AML-193 (cell line): ENCODE measurements around the gene PDLIM5.
A peak's percentile ranks its signal among the peaks of the same experiment; 100 is the strongest.

Experiments
- DNase-seq, 2 experiments: peaks; one replicate each; lab custom pipeline; 2025; lab: John Stamatoyannopoulos, UW

PDLIM5 gene

GRCh38 chr4:94561249-94562024, 109.7 kb downstream of the PDLIM5 start:
- no peak for DNase-seq

- no peak for DNase-seq
Measured at GRCh38 chr4:94562285-94562684, 110.5 kb downstream of the PDLIM5 start.

DNA sequence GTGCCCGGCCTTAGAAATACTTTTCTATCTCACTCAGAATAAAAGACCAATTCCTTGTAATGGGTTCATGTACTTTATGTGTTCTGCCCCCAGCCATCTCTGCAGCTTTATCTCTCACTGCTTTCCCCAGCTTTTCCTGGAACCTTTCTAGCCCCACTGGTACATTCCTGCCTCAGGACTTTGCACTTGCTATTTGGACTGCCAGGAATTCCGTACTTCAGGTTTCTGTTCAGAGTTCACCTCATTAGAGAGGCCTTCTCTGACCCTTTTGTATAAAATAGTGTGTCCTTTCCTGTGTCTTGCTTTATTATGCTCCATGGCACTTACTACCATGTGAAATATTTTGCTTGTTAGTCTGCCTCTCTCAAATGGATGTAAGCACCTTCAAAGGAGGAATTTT, 112.5 kb downstream of the PDLIM5 start:
- DNase-seq, result no peak

- no peak for DNase-seq
Measured at GRCh38 chr4:94566420-94566819, 114.7 kb downstream of the PDLIM5 start.

GRCh38 chr4:94567811-94568210, 116.1 kb downstream of the PDLIM5 start:
- no peak for DNase-seq

DNA sequence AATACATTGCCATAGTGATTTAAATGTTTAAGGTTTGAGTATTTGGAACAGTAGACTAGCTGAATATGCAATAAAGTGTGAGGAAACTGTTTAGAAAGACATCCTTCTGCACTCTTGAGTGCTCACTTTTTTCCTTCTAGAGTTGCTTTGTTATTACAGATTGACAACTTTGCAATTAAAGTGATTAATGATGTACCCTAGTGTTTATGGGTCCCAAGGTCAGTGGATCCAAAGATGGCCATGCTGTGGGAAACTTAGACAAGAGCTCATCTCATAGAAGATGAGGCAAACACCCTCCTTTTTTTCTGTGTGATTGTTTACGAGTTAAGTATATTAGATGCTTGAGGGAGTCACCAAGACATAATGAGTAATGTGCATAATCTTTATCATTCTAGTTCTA, 118.8 kb downstream of the PDLIM5 start:
- no peak for DNase-seq

DNA sequence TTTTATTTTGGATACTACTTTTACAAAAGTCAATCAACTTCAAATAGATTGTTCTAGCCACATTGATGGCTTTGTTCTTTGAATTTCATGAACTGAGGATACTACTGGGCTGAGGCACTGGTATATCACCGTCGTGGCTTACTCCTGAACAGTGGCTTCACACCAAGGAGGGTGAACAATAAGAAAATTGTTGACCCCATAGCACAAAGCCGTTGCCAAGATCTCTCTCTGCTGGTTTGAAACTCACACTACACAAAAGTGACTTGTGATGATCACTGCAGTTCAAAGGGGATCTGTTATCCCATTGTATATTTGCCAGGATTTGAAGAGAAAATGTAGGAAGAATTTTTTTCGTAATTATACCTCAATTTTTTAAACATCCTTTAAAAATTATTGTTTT, 119.6 kb downstream of the PDLIM5 start:
- DNase-seq, result no peak

- DNase-seq, result peak; percentile 74
Measured at GRCh38 chr4:94571715-94572114, 120.0 kb downstream of the PDLIM5 start.

DNA sequence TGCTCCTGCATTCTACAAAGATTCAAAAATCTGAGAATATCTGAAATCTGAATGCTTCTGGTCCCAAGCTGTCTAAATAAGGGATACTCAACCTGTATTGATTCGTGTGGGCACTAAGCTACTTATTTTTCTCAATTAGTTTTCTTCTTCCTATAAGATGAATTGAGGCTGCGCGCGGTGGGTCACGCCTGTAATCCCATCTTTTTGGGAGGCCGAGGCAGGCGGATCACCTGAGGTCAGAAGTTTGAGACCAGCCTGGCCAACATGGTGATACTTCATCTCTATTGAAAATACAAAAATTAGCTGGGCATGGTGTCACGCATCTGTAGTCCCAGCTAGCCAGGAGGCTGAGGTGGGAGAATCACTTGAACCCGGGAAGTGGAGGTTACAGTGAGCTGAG, 122.3 kb downstream of the PDLIM5 start:
- DNase-seq, result no peak

DNA sequence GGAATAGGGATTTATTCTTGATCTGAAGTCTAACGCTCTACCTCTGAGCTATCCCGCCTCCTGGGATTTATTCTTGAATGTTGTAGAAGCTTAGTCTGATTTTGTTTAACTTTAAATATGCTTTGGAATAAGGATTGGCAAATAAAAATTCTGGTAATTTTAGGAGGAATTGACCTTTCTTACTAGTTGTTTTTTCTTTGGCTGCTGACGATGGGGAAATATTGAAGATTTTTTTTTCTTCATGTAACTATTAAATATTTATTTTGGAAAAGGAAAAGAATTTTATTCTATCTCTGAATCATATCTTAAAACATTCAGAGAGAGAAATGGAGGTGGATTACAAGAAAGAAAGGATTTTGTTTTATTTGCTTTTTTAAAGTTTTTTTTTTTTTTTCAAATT, 122.9 kb downstream of the PDLIM5 start:
- no peak for DNase-seq

GRCh38 chr4:94575652-94576051, 123.9 kb downstream of the PDLIM5 start:
- DNase-seq, result no peak

GRCh38 chr4:94576210-94576609, 124.5 kb downstream of the PDLIM5 start:
- DNase-seq, result peak; percentile 15 to 21

DNA sequence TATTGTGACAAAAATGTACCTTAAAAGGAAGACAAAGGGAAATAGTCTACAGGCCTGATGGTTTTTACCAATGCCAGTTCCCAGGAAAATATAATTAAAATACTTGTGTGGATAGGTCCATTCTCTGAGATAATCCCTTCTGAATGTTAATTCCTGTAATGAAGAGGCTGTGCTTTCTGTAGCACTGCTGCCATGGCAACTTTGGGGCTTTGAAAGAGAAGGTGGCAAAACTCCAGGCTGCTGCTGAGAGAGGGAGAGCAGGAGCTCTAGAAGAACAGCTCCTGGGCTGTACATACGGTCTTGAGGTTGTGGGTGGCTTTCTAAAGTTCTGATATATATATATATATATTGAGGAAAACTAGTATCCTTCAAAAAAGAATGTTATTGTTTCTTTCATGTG, 125.4 kb downstream of the PDLIM5 start:
- no peak for DNase-seq

DNA sequence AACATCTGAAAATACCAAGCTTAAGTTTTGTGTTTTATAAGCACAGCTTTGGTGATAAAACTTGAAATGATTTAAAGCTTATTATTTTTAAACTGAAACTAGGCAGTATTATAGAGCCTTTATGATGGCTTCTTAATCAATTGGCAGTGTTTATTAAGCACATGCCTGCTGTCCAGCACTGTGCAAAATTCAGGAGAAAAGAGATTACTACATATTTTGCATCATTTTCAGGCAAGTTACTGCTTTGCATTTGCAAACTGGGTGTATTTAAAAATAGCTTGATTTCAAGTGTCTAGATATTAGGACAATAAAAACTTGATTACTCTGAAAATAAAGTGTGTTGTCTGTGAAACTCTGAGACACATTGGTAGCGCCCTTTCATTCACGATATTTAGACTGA, 126.5 kb downstream of the PDLIM5 start:
- DNase-seq, result no peak

- no peak for DNase-seq
Measured at GRCh38 chr4:94581766-94582165, 130.0 kb downstream of the PDLIM5 start.

DNA sequence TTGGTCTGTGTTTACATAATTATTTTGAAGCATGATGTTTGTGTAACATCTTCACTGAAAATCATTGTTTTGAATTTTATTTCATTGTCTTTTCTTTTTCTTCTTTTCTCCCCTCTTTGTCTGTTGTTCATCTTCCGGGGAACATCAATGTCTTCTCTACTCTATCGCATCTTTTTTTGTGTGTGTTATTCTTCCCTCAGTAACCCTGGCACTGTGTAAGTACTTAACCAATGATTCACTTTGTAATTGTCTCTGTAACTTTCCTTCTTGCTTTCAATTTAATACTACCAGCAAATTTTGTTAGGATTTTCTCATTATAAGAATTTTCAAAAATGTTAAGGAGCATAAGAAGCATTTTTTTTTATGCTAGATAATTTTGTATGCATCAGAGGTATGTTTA, 130.8 kb downstream of the PDLIM5 start:
- DNase-seq, result no peak

GRCh38 chr4:94583914-94584641, 132.3 kb downstream of the PDLIM5 start:
- DNase-seq, result no peak

DNA sequence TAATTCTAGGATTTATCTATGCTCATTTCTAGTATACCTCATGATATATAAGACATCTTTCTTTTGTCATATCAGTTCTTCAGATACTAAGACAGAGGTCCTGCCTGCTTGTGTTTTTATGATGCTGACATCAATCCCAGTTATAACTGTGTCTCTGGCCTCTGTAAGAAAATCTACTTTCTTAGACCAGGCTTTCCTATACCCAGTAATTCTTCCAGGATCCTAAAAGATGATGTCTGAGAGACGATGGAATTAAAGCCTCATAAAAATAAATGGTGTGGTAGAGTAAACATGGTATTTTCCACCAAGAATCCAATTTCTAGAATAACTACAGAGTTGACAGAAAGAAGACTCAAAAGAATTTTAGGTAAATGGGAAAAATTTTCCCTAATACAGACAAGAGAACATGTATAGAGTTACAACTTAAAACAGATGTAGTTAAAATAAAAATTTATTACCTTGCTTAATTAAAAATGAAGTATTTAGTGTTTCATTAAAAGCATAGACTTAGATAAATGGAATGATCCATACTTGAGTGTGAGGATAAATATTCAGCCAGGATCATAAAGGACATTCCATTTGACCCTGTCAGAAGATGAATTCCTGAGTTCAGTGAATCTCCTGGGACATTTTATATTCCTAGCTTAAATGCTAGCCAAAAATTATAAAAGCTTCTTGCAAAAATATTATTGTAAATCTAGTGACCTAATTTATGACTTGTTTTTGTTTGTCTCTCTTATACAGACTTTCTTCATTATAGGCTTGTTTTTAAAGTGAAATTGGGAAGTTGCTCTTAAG, 137.4 kb downstream of the PDLIM5 start:
- no peak for DNase-seq

- DNase-seq, result no peak
Measured at GRCh38 chr4:94590493-94590892, 138.8 kb downstream of the PDLIM5 start.

DNA sequence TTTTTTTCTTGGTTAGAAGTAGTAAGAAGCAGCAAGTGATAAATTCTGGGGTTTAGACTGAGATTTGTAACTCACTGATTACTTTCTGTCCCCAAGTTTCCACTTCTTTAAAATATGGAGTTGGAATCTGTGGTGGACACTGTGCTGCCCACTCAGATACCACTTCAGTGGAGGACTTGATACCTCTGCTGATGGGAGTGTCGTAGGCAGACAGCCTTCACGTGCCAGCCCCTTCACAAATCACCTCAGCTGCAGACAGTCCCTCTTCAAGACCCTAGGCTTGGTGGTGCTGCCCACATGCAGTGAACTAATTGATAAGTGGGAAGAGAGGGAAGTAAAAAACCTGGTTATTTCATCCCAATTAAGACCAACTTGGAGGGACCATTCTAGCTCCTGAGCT, 139.5 kb downstream of the PDLIM5 start:
- DNase-seq, result no peak

- DNase-seq, result no peak
Measured at GRCh38 chr4:94595013-94595412, 143.3 kb downstream of the PDLIM5 start.

DNA sequence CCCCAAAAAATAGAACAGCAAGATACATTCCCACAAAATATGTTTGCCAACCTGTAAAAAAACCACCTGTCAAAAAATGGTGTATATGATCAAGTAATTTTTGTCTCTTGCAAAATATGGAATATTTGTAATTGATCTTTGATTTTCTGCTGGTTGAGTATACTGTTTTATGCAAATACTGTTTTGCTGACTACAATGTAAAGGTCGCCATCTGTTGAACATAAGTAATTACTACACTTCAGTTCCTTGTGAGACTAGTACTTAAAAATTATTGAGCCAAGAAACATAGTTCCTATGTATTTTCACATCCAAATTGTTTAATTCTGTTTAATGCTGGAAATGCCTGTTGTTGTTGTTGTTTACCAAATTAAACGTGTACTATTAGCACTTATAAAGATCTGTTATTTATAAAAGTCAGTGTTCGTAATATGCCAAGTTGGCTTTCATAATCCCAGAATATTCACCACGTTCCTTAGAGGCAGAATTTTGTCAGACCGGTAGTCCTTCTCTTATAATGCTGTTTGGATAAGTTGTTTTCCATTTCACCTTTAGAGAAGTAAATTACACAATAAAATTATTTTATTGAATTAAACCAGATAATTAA, 144.2 kb downstream of the PDLIM5 start:
- DNase-seq, result peak; percentile 47 to 54
